T-cell (primary cell): ENCODE data around the gene TRPM8. TPM values are rescaled to one million over a fixed set of nuclear protein-coding genes. Genes with fewer than 3 reads are reported as not detected.

Source experiments
- ATAC-seq, 4 experiments: fragments of 200-7000 bp in 3 of 4; fragments of 150-1000 bp in 1 of 4; cut with Tn5 transposase; replicated peaks in 1 of 4; 1 replicate in 3 of 4; 2 replicates in 1 of 4; pipeline ENCODE4 v1.10.0; 2021; ENCODE audit warnings: moderate library complexity in 3 of 4, mild to moderate bottlenecking in 2 of 4, moderate number of reproducible peaks in 1 of 4
- CTCF ChIA-PET, 2 donors: fragments of 300-600 bp; sonication (Branson Sonifier 250); formaldehyde crosslinking; loops; one replicate each; lab custom pipeline; 2022; ENCODE audit warnings: antibody characterized with exemption in 2 of 2; lab: Charles Lee
- POLR2A ChIA-PET, 2 donors: fragments of 300-600 bp; sonication (Branson Sonifier 250); formaldehyde crosslinking; loops; one replicate each; lab custom pipeline; 2022; ENCODE audit warnings: antibody characterized with exemption in 2 of 2; lab: Charles Lee
- DNase-seq, 35 experiments: peaks; one replicate each; pipeline versions ENCODE4 v3.0.0 to v3.0.0-alpha.2; 2013 to 2023
- H3K27ac ChIP-seq: one replicate; pipeline ENCODE4 v1.5.1; 2013; ENCODE audit warnings: low read length
- H3K27me3 ChIP-seq, 2 experiments: replicated peaks in 1 of 2; 1 replicate in 1 of 2; 2 replicates in 1 of 2; pipeline versions ENCODE4 v1.6.1 to v1.7.0; 2013; ENCODE audit warnings: low read length in 1 of 2, mixed read lengths in 1 of 2; ENCODE audit not compliant: control insufficient read depth in 2 of 2, insufficient read depth in 2 of 2; ENCODE audit errors: extremely low read depth in 1 of 2
- H3K36me3 ChIP-seq, 2 donors: 1 replicate in 1 of 2; 2 replicates in 1 of 2; pipeline versions ENCODE4 v1.6.1 to v1.7.0; 2013; ENCODE audit warnings: low read length in 1 of 2; ENCODE audit not compliant: control insufficient read depth in 2 of 2, insufficient read depth in 1 of 2; ENCODE audit errors: extremely low read depth in 1 of 2
- H3K4me1 ChIP-seq, 2 experiments: 1 replicate in 1 of 2; 2 replicates in 1 of 2; pipeline versions ENCODE4 v1.6.1 to v1.7.0; 2013; ENCODE audit warnings: low read length in 2 of 2, mixed read lengths in 1 of 2; ENCODE audit not compliant: insufficient read depth in 2 of 2, control insufficient read depth in 1 of 2; ENCODE audit errors: extremely low read depth in 1 of 2
- H3K4me3 ChIP-seq, 2 donors: 1 replicate in 1 of 2; 2 replicates in 1 of 2; pipeline versions ENCODE4 v1.5.1 to v1.7.0; 2013; ENCODE audit warnings: mild to moderate bottlenecking in 2 of 2, low read length in 1 of 2, moderate library complexity in 1 of 2; ENCODE audit not compliant: control insufficient read depth in 1 of 2; ENCODE audit errors: extremely low read depth in 1 of 2
- H3K9me3 ChIP-seq: 2 replicates; pipeline ENCODE4 v1.7.0; 2013
- H3K27ac Mint-ChIP-seq, 2 donors: one replicate each; pipeline ENCODE4 v1.8.0; 2020 to 2021; ENCODE audit warnings: mild to moderate bottlenecking in 2 of 2, mixed read lengths in 2 of 2
- H3K27me3 Mint-ChIP-seq, 2 donors: one replicate each; pipeline ENCODE4 v1.8.0; 2021 to 2022; ENCODE audit warnings: mixed read lengths in 2 of 2
- H3K36me3 Mint-ChIP-seq: one replicate; pipeline ENCODE4 v1.8.0; 2021; ENCODE audit warnings: mixed read lengths
- H3K4me1 Mint-ChIP-seq, 3 donors: one replicate each; pipeline ENCODE4 v1.8.0; 2020 to 2022; ENCODE audit warnings: mixed read lengths in 3 of 3, mild to moderate bottlenecking in 1 of 3
- H3K4me3 Mint-ChIP-seq, 3 donors: one replicate each; pipeline ENCODE4 v1.8.0; 2020 to 2022; ENCODE audit warnings: mild to moderate bottlenecking in 3 of 3, mixed read lengths in 3 of 3, moderate library complexity in 3 of 3
- H3K9me3 Mint-ChIP-seq, 3 donors: one replicate each; pipeline ENCODE4 v1.8.0; 2020 to 2022; ENCODE audit warnings: mixed read lengths in 3 of 3
- WGBS: methylation state at CpG from one replicate; pipeline ENCODE4 v1.1.5; 2013; ENCODE audit warnings: missing lambda C conversion rate; ENCODE audit not compliant: insufficient coverage; 5-methylcytosine and 5-hydroxymethylcytosine counted together
- total RNA-seq, 35 experiments: library from RNA in 6 of 35; stranded (reverse) in 6 of 35; fragments of 120-200 nt in 1 of 35; gene quantifications; one replicate each; pipeline versions ENCODE4 v1.2.1 to v1.2.4 and lab custom pipeline; 2013 to 2026

The TRPM8 gene
- total RNA-seq, 5 donors from 2014 or later (not counting 1 experiment from before 2014, with no cell fraction given), result not detected

DNA sequence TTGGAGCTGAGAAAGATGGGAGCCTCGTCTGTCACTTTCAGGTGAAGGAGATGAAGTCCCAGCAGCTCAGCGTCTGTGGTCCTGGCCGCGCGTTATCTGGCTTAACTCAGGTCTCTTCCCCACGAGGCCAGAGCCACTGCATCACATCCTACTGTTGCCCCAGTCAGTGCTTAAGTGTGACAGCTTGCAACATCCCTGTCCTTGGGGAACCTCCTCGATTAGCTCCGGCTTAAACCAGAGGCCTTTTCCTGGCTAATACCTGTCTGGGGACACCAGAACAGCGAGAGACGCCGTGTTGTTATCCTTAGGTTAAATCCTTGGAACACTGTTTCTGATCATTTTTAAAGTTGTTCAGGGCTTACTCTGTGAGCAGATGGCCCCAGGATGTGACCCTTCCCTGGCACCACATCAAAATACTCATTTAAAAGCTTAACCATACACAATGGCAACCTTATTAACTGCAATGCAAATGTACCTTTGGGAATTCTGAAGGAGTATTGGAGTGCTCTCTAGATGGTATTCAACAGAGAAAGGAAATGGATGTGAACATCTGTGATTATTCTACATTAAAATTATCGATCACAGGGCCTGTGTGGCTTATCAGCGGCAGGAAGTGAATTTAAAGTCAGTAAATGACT is 72.2 kb downstream of the TRPM8 start:
- ChIA-PET POLR2A (interaction anchor here in 1 of 2 donors (0.6 kb wide), 1 partner anchor 438 kb away, joined by 3 read pairs; no protein-coding TSS in a partner anchor), CTCF (interaction anchor here in 1 of 2 donors (0.6 to 1.0 kb wide), 2 partner anchors 111 to 1256 kb away, joined by 3 read pairs; no protein-coding TSS in a partner anchor)
- H3K27ac Mint-ChIP-seq, result peak overlapping the region in 1 of 2 donors; percentile 73

DNA sequence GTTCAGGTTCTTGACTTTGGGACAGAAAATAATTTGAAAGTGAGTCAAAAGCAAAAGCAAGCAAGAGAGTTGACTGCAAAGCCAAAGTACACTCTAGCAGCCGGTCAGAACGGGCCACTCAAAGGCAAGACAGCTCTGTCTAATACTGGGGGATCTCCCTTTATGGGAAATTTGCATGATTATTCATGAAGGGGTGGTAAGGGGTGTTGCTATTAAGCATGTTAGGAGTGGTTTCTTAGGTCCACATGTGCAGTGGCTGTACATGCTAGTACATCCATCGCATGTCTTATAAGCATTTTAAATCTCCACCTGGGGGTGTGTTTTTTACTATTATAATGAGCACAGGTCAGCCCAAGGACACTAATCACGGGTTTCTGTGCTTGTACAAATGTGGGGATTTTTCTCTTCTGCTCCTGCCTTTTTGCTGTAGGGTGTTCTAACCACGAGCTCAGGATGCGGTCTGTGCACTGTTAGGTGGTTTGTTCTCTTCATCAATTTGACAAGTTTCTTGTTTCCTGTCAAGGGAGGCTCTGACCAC is 73.2 kb downstream of the TRPM8 start:
- no peaks in the 10 kb centered on the region for H3K36me3 ChIP-seq
- DNase-seq (peak; percentile 38 to 88 (median 67)), ATAC-seq (peak; percentile 92 to 98 (median 96))
- ChIA-PET CTCF (interaction anchor here in 1 of 2 donors (1.0 to 1.1 kb wide), 2 partner anchors 110 to 474 kb away, joined by 3 to 4 read pairs; no protein-coding TSS in a partner anchor), POLR2A (interaction anchor here (0.6 kb wide), 2 partner anchors 35 to 462 kb away, joined by 3 to 4 read pairs; no protein-coding TSS in a partner anchor)
- peak overlapping the region; percentile 81 for H3K27ac ChIP-seq
- H3K9me3 ChIP-seq, result no peaks in the 10 kb centered on the region
- Mint-ChIP-seq H3K27me3 (peaks cover 0 to 1% of the 10 kb centered on the region in 2 donors), H3K36me3 (peaks cover 25% of the 10 kb centered on the region), H3K4me1 (peaks cover 46 to 73% (median 63%) of the 10 kb centered on the region in 3 donors), H3K27ac (peak overlapping the region; percentile 24 to 73), H3K9me3 (peaks cover 0 to 33% (median 6%) of the 10 kb centered on the region in 3 donors), H3K4me3 (peak overlapping the region in 2 of 3 donors; percentile 0 to 58)
- WGBS, result 6% methylated on average over 2 of the region's 6 CpGs
- peaks cover 17 to 53% of the 10 kb centered on the region in 2 experiments for H3K4me1 ChIP-seq
- no peak overlapping the region for H3K4me3 ChIP-seq
- H3K27me3 ChIP-seq, result peaks cover 0 to 3% of the 10 kb centered on the region in 2 experiments

More for the DNA sequence above, 72.2 kb downstream of the TRPM8 start:
- Histone ChIP-seq H3K9me3 (no peaks in the 10 kb centered on the region), H3K4me3 (no peak overlapping the region), H3K36me3 (no peaks in the 10 kb centered on the region), H3K4me1 (peaks cover 17 to 53% of the 10 kb centered on the region in 2 experiments), H3K27ac (peak overlapping the region; percentile 81), H3K27me3 (peaks cover 0 to 3% of the 10 kb centered on the region in 2 experiments)
- H3K9me3 Mint-ChIP-seq, result peaks cover 4 to 33% (median 11%) of the 10 kb centered on the region in 3 donors
- H3K27me3 Mint-ChIP-seq, result peaks cover 0 to 1% of the 10 kb centered on the region in 2 donors
- peaks cover 25% of the 10 kb centered on the region for H3K36me3 Mint-ChIP-seq
- peaks cover 46 to 63% (median 57%) of the 10 kb centered on the region in 3 donors for H3K4me1 Mint-ChIP-seq
- ATAC-seq (no peak), DNase-seq (no peak)
- H3K4me3 Mint-ChIP-seq, result peak overlapping the region in 1 of 3 donors; percentile 58
- WGBS, result 89% methylated on average over 11 of the region's 13 CpGs

DNA sequence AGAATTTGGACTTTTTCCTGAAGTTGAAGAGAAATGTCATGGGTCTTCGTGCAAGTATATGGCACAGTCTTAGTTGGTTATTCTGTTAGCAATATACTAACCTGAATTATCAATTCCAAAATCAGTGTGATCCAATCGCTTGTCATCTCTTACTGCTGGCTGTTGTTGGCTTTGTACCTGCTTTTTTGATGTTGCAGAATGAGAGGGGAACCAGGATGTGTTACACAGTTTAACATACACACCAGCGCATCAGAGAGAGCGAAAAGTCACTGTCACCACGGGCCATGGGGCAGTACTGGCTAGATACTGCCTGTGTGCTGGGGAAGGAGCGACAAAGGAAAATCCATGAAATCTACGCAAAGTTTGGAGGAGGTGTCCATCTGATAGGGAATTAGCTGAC is 74.0 kb downstream of the TRPM8 start:
- Mint-ChIP-seq H3K4me1 (peaks cover 46 to 77% (median 65%) of the 10 kb centered on the region in 3 donors), H3K36me3 (peaks cover 25% of the 10 kb centered on the region), H3K4me3 (peak overlapping the region in 1 of 3 donors; percentile 58), H3K27ac (peak overlapping the region; percentile 73 to 92), H3K27me3 (peaks cover 0 to 1% of the 10 kb centered on the region in 2 donors), H3K9me3 (peaks cover 0 to 30% (median 6%) of the 10 kb centered on the region in 3 donors)
- Histone ChIP-seq H3K27me3 (peaks cover 0 to 3% of the 10 kb centered on the region in 2 experiments), H3K4me3 (no peak overlapping the region), H3K36me3 (no peaks in the 10 kb centered on the region), H3K4me1 (peaks cover 17 to 53% of the 10 kb centered on the region in 2 experiments), H3K27ac (peak overlapping the region; percentile 81), H3K9me3 (no peaks in the 10 kb centered on the region)
- 33% methylated on average over 4 of the region's 7 CpGs for WGBS
- CTCF ChIA-PET, result interaction anchor here in 1 of 2 donors (0.6 kb wide), 1 partner anchor 303 kb away, joined by 3 read pairs; no protein-coding TSS in a partner anchor
- ATAC-seq (peak; percentile 28 to 31 (median 30)), DNase-seq (peak in 2 of 35 experiments; percentile 19 to 41)
- POLR2A ChIA-PET, result no interaction called here

DNA sequence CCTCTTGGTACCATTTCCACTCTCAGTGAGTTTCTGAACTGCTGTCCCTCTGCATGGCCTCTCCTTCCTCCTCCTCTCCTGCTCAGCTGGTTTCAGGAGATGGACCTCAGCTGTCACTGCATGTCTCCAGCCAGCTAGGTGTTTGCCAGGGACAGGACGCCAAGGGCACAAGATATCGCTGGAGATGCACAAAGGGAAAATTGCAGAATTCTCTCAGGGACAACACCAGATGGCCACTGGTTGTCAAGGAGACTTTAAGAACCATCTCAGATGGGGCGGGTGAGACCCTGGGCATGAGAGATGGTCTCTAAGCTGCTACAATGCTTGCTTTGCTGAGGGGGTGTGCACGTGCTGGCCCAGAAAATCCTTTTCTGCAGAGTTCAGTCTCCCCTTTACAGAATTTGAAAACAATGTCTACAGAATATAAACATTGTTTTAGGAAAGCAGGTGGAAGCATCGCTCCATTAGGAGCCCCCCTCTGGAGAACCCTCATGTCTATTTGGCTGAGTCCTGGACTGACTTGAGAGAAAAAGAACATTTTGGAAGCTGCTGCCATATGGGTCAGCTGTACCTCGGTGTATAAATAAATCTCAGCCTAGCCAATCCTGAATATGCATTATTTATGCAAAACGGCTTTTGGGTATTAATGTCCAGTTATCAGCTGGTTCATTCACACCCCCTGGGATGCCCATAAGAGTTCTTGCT is 75.5 kb downstream of the TRPM8 start:
- WGBS, result 96% methylated on average over 6 of the region's 7 CpGs

DNA sequence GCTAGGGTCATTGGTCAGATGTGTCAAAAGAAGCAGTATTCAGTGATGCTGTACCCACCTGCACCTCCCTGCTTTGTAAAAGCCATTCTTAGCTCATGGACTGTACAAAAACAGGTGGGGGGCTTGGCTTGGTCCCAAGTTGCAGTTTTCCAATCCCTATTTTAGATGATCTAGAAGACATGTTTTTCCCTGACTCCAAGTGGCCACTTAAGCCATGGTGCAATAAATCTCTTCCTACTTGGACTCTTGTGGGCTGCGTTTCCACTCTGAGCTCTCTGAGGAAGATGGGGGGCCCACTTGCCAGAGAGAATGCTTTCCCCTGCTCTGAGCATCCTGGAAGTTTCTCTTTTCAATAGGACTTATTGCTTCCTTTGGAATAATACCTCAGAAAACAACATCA is 76.3 kb downstream of the TRPM8 start:
- no peak overlapping the region for H3K4me3 Mint-ChIP-seq
- no peak overlapping the region for H3K27ac Mint-ChIP-seq
- H3K27me3 Mint-ChIP-seq, result no peaks in the 10 kb centered on the region
- whole genome bisulfite sequencing, result no CpG with 5 or more reads among the region's 1 CpG
- peaks cover 0 to 23% (median 6%) of the 10 kb centered on the region in 3 donors for H3K9me3 Mint-ChIP-seq
- Histone ChIP-seq H3K27ac (no peak overlapping the region), H3K4me1 (peaks cover 17 to 57% of the 10 kb centered on the region in 2 experiments), H3K27me3 (peaks cover 0 to 3% of the 10 kb centered on the region in 2 experiments), H3K36me3 (no peaks in the 10 kb centered on the region), H3K4me3 (no peak overlapping the region), H3K9me3 (no peaks in the 10 kb centered on the region)
- H3K4me1 Mint-ChIP-seq, result peaks cover 48 to 82% (median 66%) of the 10 kb centered on the region in 3 donors
- DNase-seq (no peak), ATAC-seq (no peak)
- ChIA-PET POLR2A (no interaction called here), CTCF (interaction anchor here in 1 of 2 donors (0.6 kb wide), 1 partner anchor 15 kb away, joined by 3 read pairs; no protein-coding TSS in a partner anchor)
- H3K36me3 Mint-ChIP-seq, result peaks cover 21% of the 10 kb centered on the region

More for the DNA sequence above, 75.5 kb downstream of the TRPM8 start:
- H3K4me1 ChIP-seq, result peaks cover 17 to 58% of the 10 kb centered on the region in 2 experiments
- H3K9me3 ChIP-seq, result no peaks in the 10 kb centered on the region
- Mint-ChIP-seq H3K36me3 (peaks cover 28% of the 10 kb centered on the region), H3K27me3 (peaks cover 0 to 1% of the 10 kb centered on the region in 2 donors), H3K9me3 (peaks cover 0 to 30% (median 6%) of the 10 kb centered on the region in 3 donors), H3K27ac (peak overlapping the region; percentile 23 to 92), H3K4me3 (peak overlapping the region in 1 of 3 donors; percentile 34), H3K4me1 (peaks cover 48 to 85% (median 71%) of the 10 kb centered on the region in 3 donors)
- DNase-seq, result no peak
- no peak for ATAC-seq
- POLR2A ChIA-PET, result interaction anchor here in 1 of 2 donors (0.6 kb wide), 1 partner anchor 899 kb away, joined by 4 read pairs; no protein-coding TSS in a partner anchor
- peaks cover 0 to 3% of the 10 kb centered on the region in 2 experiments for H3K27me3 ChIP-seq
- H3K36me3 ChIP-seq, result no peaks in the 10 kb centered on the region
- peak overlapping the region; percentile 81 for H3K27ac ChIP-seq
- no peak overlapping the region for H3K4me3 ChIP-seq
- CTCF ChIA-PET, result no interaction called here
